HEK293T (cell line): ENCODE results near the gene TBC1D23.

Source experiments
- CTCF ChIA-PET: fragments of 350-600 bp; formaldehyde crosslinking; extraction: SDS; loops from one replicate; lab custom pipeline; 2021; ENCODE audit warnings: antibody characterized with exemption, inconsistent platforms; lab: Yijun Ruan, JAX
- POLR2A ChIA-PET: fragments of 350-600 bp; formaldehyde crosslinking; extraction: SDS; loops from one replicate; lab custom pipeline; 2020; ENCODE audit warnings: antibody characterized with exemption, inconsistent platforms; lab: Yijun Ruan, JAX
- DNase-seq: peaks from one replicate; pipeline ENCODE4 v3.0.0; 2012; ENCODE audit warnings: mixed read lengths; ENCODE audit errors: extremely low spot score
- ARNT ChIP-seq: fragments of 450-650 bp; IDR thresholded peaks from 2 replicates; pipeline ENCODE4 v1.6.1; 2017; ENCODE audit warnings: mild to moderate bottlenecking
- BHLHE40 ChIP-seq: fragments of 450-650 bp; IDR thresholded peaks from 2 replicates; pipeline ENCODE4 v1.6.1; 2016; ENCODE audit warnings: mild to moderate bottlenecking, moderate library complexity, borderline replicate concordance
- CTBP1 ChIP-seq: fragments of 450-650 bp; IDR thresholded peaks from 2 replicates; pipeline ENCODE4 v1.6.1; 2016; ENCODE audit warnings: borderline replicate concordance
- ELF4 ChIP-seq: fragments of 450-650 bp; IDR thresholded peaks from 2 replicates; pipeline ENCODE4 v1.6.1; 2017; ENCODE audit warnings: antibody characterized with exemption
- FOXA1 ChIP-seq: fragments of 450-650 bp; IDR thresholded peaks from 2 replicates; pipeline ENCODE4 v1.6.1; 2016; ENCODE audit warnings: mild to moderate bottlenecking
- FOXK2 ChIP-seq: fragments of 450-650 bp; IDR thresholded peaks from 2 replicates; pipeline ENCODE4 v1.6.1; 2016; ENCODE audit warnings: mild to moderate bottlenecking
- FOXM1 ChIP-seq: fragments of 450-650 bp; IDR thresholded peaks from 2 replicates; pipeline ENCODE4 v1.6.1; 2017; ENCODE audit warnings: mild to moderate bottlenecking, borderline replicate concordance
- HDGF ChIP-seq: fragments of 450-650 bp; IDR thresholded peaks from 2 replicates; pipeline ENCODE4 v1.6.1; 2017; ENCODE audit warnings: antibody characterized with exemption, borderline replicate concordance
- L3MBTL2 ChIP-seq: fragments of 450-650 bp; conservative IDR thresholded peaks from 2 replicates; pipeline ENCODE4 v1.6.1; 2016; ENCODE audit warnings: mild to moderate bottlenecking
- LEF1 ChIP-seq: fragments of 450-650 bp; IDR thresholded peaks from 2 replicates; pipeline ENCODE4 v1.6.1; 2017; ENCODE audit warnings: mild to moderate bottlenecking, borderline replicate concordance
- NFRKB ChIP-seq: fragments of 450-650 bp; IDR thresholded peaks from 2 replicates; pipeline ENCODE4 v1.6.1; 2016; ENCODE audit warnings: mild to moderate bottlenecking, moderate library complexity
- SP1 ChIP-seq: fragments of 450-650 bp; IDR thresholded peaks from 2 replicates; pipeline ENCODE4 v1.6.1; 2017
- SUZ12 ChIP-seq: fragments of 450-650 bp; IDR thresholded peaks from 2 replicates; pipeline ENCODE4 v1.6.1; 2016; ENCODE audit warnings: mild to moderate bottlenecking
- TARDBP ChIP-seq: fragments of 450-650 bp; IDR thresholded peaks from 2 replicates; pipeline ENCODE4 v1.6.1; 2016
- ZNF384 ChIP-seq: fragments of 450-650 bp; IDR thresholded peaks from 2 replicates; pipeline ENCODE4 v1.6.1; 2016
- TF ChIP-seq, protein P1 (sequence below): fragments of 450-650 bp; IDR thresholded peaks from 2 replicates; pipeline ENCODE4 v1.6.1; 2016

The TBC1D23 gene

DNA sequence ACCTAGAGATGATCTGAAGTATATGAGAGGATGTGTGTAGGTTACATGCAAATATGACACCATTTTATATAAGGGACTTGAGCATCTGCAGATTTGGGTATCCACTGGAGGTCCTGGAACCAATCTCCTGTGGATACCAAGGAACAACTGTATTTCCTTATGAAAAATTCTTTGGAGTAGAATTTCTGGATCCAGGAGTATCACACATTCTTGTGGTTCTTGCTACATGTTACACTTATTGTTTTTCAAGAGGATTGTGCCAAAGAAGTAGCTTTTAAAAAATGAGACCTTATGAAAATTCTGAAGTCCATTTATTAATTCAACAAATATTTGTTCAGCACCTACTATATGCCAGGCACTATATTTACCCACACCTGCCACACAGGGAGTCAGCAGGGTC lies 15.7 kb upstream of the TBC1D23 start:
- DNase-seq, result no peak
- CTCF ChIA-PET, result interaction anchor here (0.6 kb wide), 1 partner anchor 176 kb away, joined by 3 read pairs; no protein-coding TSS in a partner anchor
- POLR2A ChIA-PET, result no interaction called here
- no peak for TF ChIP-seq HDGF
- no peak for TF ChIP-seq NFRKB
- no peak for TF ChIP-seq FOXM1
- no peak for TF ChIP-seq SP1
- TF ChIP-seq LEF1, result no peak
- TF ChIP-seq BHLHE40, result no peak
- TF ChIP-seq TARDBP, result no peak
- TF ChIP-seq ZNF384, result no peak
- TF ChIP-seq SUZ12, result no peak
- no peak for TF ChIP-seq L3MBTL2
- TF ChIP-seq, protein P1, sequence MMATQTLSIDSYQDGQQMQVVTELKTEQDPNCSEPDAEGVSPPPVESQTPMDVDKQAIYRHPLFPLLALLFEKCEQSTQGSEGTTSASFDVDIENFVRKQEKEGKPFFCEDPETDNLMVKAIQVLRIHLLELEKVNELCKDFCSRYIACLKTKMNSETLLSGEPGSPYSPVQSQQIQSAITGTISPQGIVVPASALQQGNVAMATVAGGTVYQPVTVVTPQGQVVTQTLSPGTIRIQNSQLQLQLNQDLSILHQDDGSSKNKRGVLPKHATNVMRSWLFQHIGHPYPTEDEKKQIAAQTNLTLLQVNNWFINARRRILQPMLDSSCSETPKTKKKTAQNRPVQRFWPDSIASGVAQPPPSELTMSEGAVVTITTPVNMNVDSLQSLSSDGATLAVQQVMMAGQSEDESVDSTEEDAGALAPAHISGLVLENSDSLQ, result no peak
- no peak for TF ChIP-seq ELF4
- TF ChIP-seq FOXK2, result no peak

DNA sequence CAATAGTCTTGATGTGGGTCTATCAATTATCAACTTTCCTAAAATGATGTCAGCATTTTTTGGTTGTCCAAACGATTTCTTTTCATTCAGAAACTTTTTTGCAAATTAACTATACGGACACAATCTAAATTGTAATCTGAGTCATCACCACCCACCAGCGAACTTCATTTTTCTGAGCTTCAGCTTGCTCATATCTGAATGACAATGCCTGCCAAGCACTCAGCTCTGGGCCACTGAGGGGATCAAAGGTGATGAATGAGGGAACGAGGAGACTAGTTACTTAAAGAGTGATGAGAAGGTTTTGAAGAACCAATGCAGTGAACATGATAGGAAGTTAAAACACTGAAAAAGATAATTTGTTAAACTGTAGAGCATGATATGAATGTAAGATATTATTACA lies 14.9 kb upstream of the TBC1D23 start:
- CTCF ChIA-PET, result no interaction called here
- TF ChIP-seq TARDBP (no peak), FOXA1 (no peak), FOXM1 (no peak), ZNF384 (no peak), ELF4 (no peak), L3MBTL2 (no peak), HDGF (no peak), CTBP1 (no peak), SUZ12 (no peak), LEF1 (no peak), BHLHE40 (no peak)
- DNase-seq, result no peak
- POLR2A ChIA-PET, result no interaction called here

DNA sequence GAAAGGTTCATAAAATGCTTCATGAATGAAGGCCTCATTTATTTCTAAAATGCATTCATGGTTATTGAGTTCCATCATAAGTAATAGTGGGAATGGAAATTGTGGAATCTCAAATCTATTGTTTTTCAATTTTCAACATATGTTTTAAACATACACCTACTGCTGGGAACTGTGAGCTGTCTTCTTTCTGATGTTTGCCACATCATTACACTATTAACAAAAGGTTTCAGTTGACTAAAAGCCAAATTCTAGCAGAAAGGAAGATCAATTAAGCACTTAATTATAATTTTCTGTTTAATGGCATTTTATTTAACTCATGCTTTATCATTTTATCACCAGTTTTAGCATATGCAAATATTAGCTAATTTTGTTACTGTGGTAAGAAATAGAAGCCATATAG lies 13.8 kb upstream of the TBC1D23 start:
- ChIA-PET CTCF (no interaction called here), POLR2A (no interaction called here)
- TF ChIP-seq HDGF (no peak), NFRKB (no peak), LEF1 (no peak), ZNF384 (no peak), FOXK2 (no peak), L3MBTL2 (no peak), CTBP1 (no peak), ARNT (no peak), SUZ12 (no peak), FOXM1 (no peak), ELF4 (no peak), FOXA1 (no peak), BHLHE40 (no peak), SP1 (no peak)
- TF ChIP-seq, protein P1, result no peak
- no peak for DNase-seq

DNA sequence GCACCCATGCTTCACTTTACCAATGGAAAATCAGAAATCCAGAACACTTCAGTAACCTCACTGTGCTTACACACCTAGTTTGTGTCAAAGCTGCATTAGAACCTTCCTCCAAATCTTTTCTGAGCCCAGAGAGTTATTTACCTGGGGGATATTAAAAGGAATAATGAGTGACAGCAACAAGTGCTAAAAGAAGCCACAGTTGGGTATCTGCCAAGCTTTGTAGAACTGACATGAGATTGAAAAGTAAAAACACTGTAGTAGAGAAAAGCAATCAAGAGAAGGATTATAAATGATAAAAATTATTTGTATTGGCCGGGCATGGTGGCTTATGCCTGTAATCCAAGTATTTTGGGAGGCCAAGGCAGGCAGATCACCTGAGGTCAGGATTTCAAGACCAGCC lies 8.8 kb upstream of the TBC1D23 start:
- ChIA-PET POLR2A (no interaction called here), CTCF (no interaction called here)
- TF ChIP-seq HDGF (no peak), SP1 (no peak), ZNF384 (no peak), BHLHE40 (no peak), SUZ12 (no peak), NFRKB (no peak), FOXK2 (no peak), ELF4 (no peak), TARDBP (no peak), FOXA1 (no peak), FOXM1 (no peak)
- TF ChIP-seq, protein P1, result no peak
- DNase-seq, result no peak

DNA sequence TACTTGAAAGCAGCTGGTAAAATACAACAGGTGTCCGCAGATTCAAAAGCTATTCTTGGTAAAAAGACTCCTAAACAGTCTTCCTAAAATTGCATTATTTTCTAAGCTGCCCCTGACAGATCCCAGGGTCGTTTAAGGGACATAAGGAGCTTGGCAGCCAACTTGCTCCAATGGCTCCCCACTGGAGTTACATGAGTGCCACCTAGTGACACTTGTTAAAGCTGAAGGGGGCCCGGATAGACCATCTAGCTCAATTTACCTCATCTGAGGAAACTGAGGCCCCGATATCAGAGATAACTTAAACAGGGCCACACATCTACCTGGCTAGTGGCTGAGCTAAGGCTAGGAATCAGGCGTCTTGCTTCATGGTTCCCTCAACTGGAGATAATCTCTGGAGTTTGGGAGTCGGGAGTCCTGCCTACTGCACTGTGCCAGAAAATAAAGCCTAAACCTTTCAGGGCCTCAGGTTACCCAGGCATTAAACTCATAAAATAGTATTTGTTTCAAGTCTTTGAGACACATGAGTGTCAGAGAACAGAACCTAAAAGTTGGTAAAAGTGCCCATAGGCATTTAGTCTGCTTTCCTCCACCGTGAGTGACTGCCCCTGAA lies 6.5 kb upstream of the TBC1D23 start:
- DNase-seq, result peak; percentile 72
- TF ChIP-seq ZNF384, result no peak
- no peak for TF ChIP-seq HDGF
- no peak for TF ChIP-seq ELF4
- CTCF ChIA-PET, result interaction anchor here (0.6 to 1.3 kb wide), 12 partner anchors 15 to 430 kb away, joined by 3 to 11 read pairs (median 4); no protein-coding TSS in a partner anchor
- POLR2A ChIA-PET, result interaction anchor here (0.9 to 1.0 kb wide), 2 partner anchors 186 to 437 kb away, joined by 3 to 4 read pairs; partner anchors contain the start of gene CMSS1

DNA sequence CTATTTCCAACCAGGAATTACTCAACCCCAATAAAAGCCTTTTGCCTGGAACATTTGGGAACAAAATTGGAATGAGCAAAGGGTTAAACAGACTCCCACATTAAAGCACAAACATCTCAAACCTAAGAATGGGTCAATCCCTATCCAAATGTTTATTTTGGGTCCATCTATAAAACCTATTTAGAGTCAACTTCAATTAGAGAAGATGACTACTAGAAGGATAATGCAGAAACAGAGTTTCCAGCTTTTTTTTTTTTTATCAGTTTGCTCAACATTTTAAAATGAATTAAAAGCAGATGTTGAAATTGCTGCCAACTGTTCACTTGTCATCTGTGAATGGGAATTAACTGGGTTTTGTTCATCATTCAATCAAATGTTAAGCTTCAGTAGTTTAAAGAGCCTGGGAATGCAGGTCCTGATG lies 4.1 kb upstream of the TBC1D23 start:
- ChIA-PET CTCF (interaction anchor here (0.7 to 2.4 kb wide), 3 partner anchors 188 to 425 kb away, joined by 3 to 13 read pairs (median 6); no protein-coding TSS in a partner anchor), POLR2A (no interaction called here)
- no peak for DNase-seq
- TF ChIP-seq HDGF (no peak), FOXA1 (no peak), ELF4 (no peak)

DNA sequence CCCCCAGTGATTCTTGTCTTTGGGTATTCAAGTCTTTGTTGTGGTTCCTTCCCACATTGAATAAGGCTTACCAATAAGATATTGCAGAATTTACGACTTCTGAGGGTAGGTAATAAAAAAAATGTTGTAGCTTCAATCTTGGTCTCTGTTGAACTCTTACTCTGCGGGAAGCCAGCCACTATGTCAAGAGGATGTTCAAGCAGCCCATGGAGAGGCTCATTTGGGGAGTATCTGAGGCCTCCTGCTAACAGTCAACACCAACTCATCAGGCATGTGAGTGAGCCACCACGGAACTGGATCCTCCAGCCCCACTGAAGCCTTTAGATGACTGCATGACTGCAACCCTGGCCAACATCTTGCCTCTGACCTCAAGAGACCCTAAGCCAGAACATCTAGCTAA lies 3.2 kb upstream of the TBC1D23 start:
- no peak for DNase-seq
- ChIA-PET POLR2A (no interaction called here), CTCF (interaction anchor here (2.4 kb wide), 1 partner anchor 189 kb away, joined by 6 read pairs; no protein-coding TSS in a partner anchor)
- no peak for TF ChIP-seq SUZ12
- no peak for TF ChIP-seq FOXK2
- TF ChIP-seq FOXM1, result no peak
- TF ChIP-seq ZNF384, result no peak
- no peak for TF ChIP-seq HDGF
- TF ChIP-seq CTBP1, result no peak
- TF ChIP-seq SP1, result no peak
- TF ChIP-seq TARDBP, result no peak
- no peak for TF ChIP-seq L3MBTL2
- TF ChIP-seq LEF1, result no peak
- TF ChIP-seq, protein P1, result no peak
- no peak for TF ChIP-seq NFRKB
- no peak for TF ChIP-seq ARNT
- TF ChIP-seq BHLHE40, result no peak
- no peak for TF ChIP-seq ELF4
- no peak for TF ChIP-seq FOXA1
